GM23248 (cell line): Measurements from ENCODE around the gene PHKA2.

Experiments used
- EZH2 ChIP-seq: fragments of 200-600 bp; sonication (generic); IDR thresholded peaks from 2 replicates; pipeline ENCODE4 v1.6.1; 2018; ENCODE audit warnings: antibody characterized with exemption, mild to moderate bottlenecking; ENCODE audit not compliant: insufficient read depth, poor library complexity, severe bottlenecking
- EZH2phosphoT487 ChIP-seq: fragments of 200-600 bp; sonication (generic); IDR thresholded peaks from 2 replicates; pipeline ENCODE4 v1.6.1; 2018; ENCODE audit warnings: antibody characterized with exemption, moderate library complexity, mild to moderate bottlenecking, low read depth; ENCODE audit not compliant: insufficient read depth

- TF ChIP-seq EZH2phosphoT487, result no peak
- no peak for TF ChIP-seq EZH2
Observed at GRCh38 chrX:19003756-19004155, 19.8 kb upstream of the PHKA2 start.
